ENCODE results near the gene CD81.
A peak's percentile ranks its signal among the peaks of the same experiment; 100 is the strongest.

The CD81 gene

GRCh38 chr11:2390725-2391151 is 13.6 kb downstream of the CD81 start:
- peak; percentile 56 for DNase-seq (ENCODE audit: low read depth)

- DNase-seq (ENCODE audit: low read depth), result no peak
These were observed 14.3 kb downstream of the CD81 start for GRCh38 chr11:2391181-2391975.

GRCh38 chr11:2392241-2392959 is 15.3 kb downstream of the CD81 start:
- DNase-seq (ENCODE audit: low read depth), result no peak

- no peak for DNase-seq (ENCODE audit: low read depth)
These were observed 16.2 kb downstream of the CD81 start for GRCh38 chr11:2393111-2393868.

GRCh38 chr11:2393941-2394817 is 17.1 kb downstream of the CD81 start:
- DNase-seq (ENCODE audit: low read depth), result no peak

- DNase-seq (ENCODE audit: low read depth), result no peak
These were observed 17.7 kb downstream of the CD81 start for GRCh38 chr11:2394818-2395105.

- DNase-seq (ENCODE audit: low read depth), result no peak
These were observed 18.2 kb downstream of the CD81 start for GRCh38 chr11:2395211-2395730.

- DNase-seq (ENCODE audit: low read depth), result no peak
These were observed 18.7 kb downstream of the CD81 start for GRCh38 chr11:2395856-2396255.

GRCh38 chr11:2396471-2396870 is 19.4 kb downstream of the CD81 start:
- DNase-seq (ENCODE audit: low read depth), result no peak

- no peak for DNase-seq (ENCODE audit: low read depth)
These were observed 19.9 kb downstream of the CD81 start for GRCh38 chr11:2397005-2397404.

- DNase-seq (ENCODE audit: low read depth), result no peak
These were observed 21.7 kb downstream of the CD81 start for GRCh38 chr11:2398664-2399355.

GRCh38 chr11:2399488-2400068 is 22.5 kb downstream of the CD81 start:
- no peak for DNase-seq (ENCODE audit: low read depth)

- DNase-seq (ENCODE audit: low read depth), result peak; percentile 99
These were observed 23.1 kb downstream of the CD81 start, which contains the start of gene TSSC4 for GRCh38 chr11:2400069-2400761. Gene TSSC4, plus strand, starts transcription at chr11:2400750. Its CDS starts 1,884 bp downstream, at chr11:2402634.

- no peak for DNase-seq (ENCODE audit: low read depth)
These were observed 23.8 kb downstream of the CD81 start for GRCh38 chr11:2400762-2401435.

- no peak for DNase-seq (ENCODE audit: low read depth)
These were observed 24.4 kb downstream of the CD81 start for GRCh38 chr11:2401436-2401984.

GRCh38 chr11:2402106-2402505 is 25.0 kb downstream of the CD81 start:
- no peak for DNase-seq (ENCODE audit: low read depth)

GRCh38 chr11:2402890-2403645 is 26.0 kb downstream of the CD81 start:
- DNase-seq (ENCODE audit: low read depth), result no peak

GRCh38 chr11:2404735-2405196 is 27.7 kb downstream of the CD81 start:
- DNase-seq (ENCODE audit: low read depth), result no peak

Measured in HS-27A (cell line).